ENCODE results near the gene CSMD2. TPM values are rescaled to one million over a fixed set of nuclear protein-coding genes. Genes with fewer than 3 reads are reported as not detected.

The CSMD2 gene
- total and polyA plus RNA-seq, 2 of the 8 experiments (the other 6 are each of a cell fraction or from before 2014, with no cell fraction given): 7.0 to 14.7 TPM

DNA sequence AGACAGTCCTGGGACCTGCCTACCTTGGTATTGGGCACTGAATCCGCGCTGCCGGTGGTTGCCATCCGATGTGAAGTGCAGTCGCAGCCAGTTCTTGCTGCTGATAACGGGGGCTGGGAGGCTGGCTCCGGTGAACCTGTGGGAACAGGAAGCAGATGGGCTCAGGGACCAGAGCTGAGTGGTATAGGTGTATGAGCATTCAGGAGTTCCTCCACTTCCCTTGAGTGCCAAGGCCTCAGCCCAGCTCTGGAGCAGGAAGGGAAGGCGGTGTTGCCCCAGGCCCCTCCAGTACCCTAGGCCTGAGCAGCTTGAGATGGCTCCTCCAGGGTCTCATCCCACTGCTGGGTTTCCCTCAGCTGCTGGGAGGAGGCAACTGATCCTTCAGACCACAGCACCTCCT lies 318.2 kb downstream of the CSMD2 start:
- H3K27ac ChIP-seq (ENCODE audit: low read depth, low read length): no peak overlapping the region
- no peaks in the 10 kb centered on the region for H3K27me3 ChIP-seq (replicated peaks in 1 of 4; ENCODE audit: control insufficient read depth in 3 of 4, extremely low read depth in 1 of 4, insufficient read depth in 3 of 4, low read length in 3 of 4)
- CTCF ChIA-PET (ENCODE audit: partially characterized antibody): interaction anchor here (0.7 to 1.3 kb wide), 2 partner anchors 34 to 260 kb away, joined by 3 read pairs; no protein-coding TSS in a partner anchor
- H2BK120ac ChIP-seq (replicated peaks; ENCODE audit: low read depth, low read length): no peak overlapping the region
- no peak overlapping the region for H4K5ac ChIP-seq (ENCODE audit: insufficient read length, low read depth, low read length)
- no peak overlapping the region for H2BK12ac ChIP-seq (ENCODE audit: low read depth, low read length)
- H2AFZ ChIP-seq (ENCODE audit: low read length): no peak overlapping the region
- WGBS, 2 experiments (ENCODE audit: extremely low coverage in 1 of 2, insufficient coverage in 1 of 2, insufficient read length in 1 of 2, insufficient replicate concordance in 2 of 2, low coverage in 1 of 2, low lambda C conversion rate in 2 of 2, missing lambda C conversion rate in 1 of 2): 92% methylated on average over 8 of the region's 8 CpGs; no CpG with 5 or more reads in 1 of the 2 experiments
- H3K79me2 ChIP-seq (ENCODE audit: control insufficient read depth in 1 of 2, insufficient read depth in 2 of 2, low read length in 2 of 2): no peaks in the 10 kb centered on the region
- no peak overlapping the region for H3K4me2 ChIP-seq (ENCODE audit: insufficient read depth in 1 of 2, low read depth in 2 of 2, low read length in 2 of 2)
- FAIRE-seq: no peak
- H3K23ac ChIP-seq (ENCODE audit: insufficient read length): no peak overlapping the region
- POLR2A ChIA-PET (ENCODE audit: partially characterized antibody): no interaction called here
- no peak overlapping the region for H3K18ac ChIP-seq (ENCODE audit: extremely low read depth, low read length)
- H3K56ac ChIP-seq (replicated peaks; ENCODE audit: insufficient read length, low read depth, low read length): no peak overlapping the region
- peaks cover 4 to 29% (median 10%) of the 10 kb centered on the region in 4 experiments; a peak in 6 of 7 replicates for H3K4me1 ChIP-seq (replicated peaks in 1 of 4; ENCODE audit: control insufficient read depth in 3 of 4, insufficient read depth in 4 of 4, low read length in 3 of 4)
- no peak overlapping the region for H2BK15ac ChIP-seq (ENCODE audit: low read length)
- H2BK5ac ChIP-seq (ENCODE audit: low read depth, low read length): no peak overlapping the region
- no peak overlapping the region for H3K14ac ChIP-seq (ENCODE audit: insufficient read length)
- H3K23me2 ChIP-seq (ENCODE audit: low read depth, low read length): 0 out of 2 replicates have a peak, but pooled peaks cover 1% of the 10 kb centered on the region
- H4K20me1 ChIP-seq (replicated peaks in 1 of 2; ENCODE audit: control insufficient read depth in 1 of 2, insufficient read depth in 2 of 2, low read length in 2 of 2): peaks cover 0 to 2% of the 10 kb centered on the region in 2 experiments
- no peak for DNase-seq (ENCODE audit: low read depth in 1 of 2, low spot score in 2 of 2)
- H3K4ac ChIP-seq (replicated peaks; ENCODE audit: insufficient read length, low read depth, low read length): no peak overlapping the region
- H2AK5ac ChIP-seq (ENCODE audit: low read depth, low read length): no peak overlapping the region
- peaks cover 0 to 2% (median 0%) of the 10 kb centered on the region in 4 experiments; a peak in 2 of 8 replicates for H3K36me3 ChIP-seq (ENCODE audit: control insufficient read depth in 2 of 4, insufficient read depth in 4 of 4, low read length in 3 of 4)
- no peaks in the 10 kb centered on the region for H3K79me1 ChIP-seq (ENCODE audit: low read depth, low read length)
- no peak overlapping the region for H2BK20ac ChIP-seq (ENCODE audit: low read length)
- no peak overlapping the region for H3K9ac ChIP-seq (replicated peaks in 1 of 4; ENCODE audit: extremely low read depth in 1 of 4, low read depth in 3 of 4, low read length in 3 of 4)
- no peaks in the 10 kb centered on the region for H3K9me3 ChIP-seq (ENCODE audit: insufficient read depth in 2 of 2, low read depth in 1 of 2, low read length in 1 of 2)
- H3K4me3 ChIP-seq (ENCODE audit: extremely low read depth in 1 of 4, insufficient read depth in 2 of 4, low read depth in 3 of 4, low read length in 4 of 4): no peak overlapping the region
- H4K8ac ChIP-seq (ENCODE audit: extremely low read depth, insufficient read depth, low read length): no peak overlapping the region
- H4K91ac ChIP-seq (replicated peaks; ENCODE audit: insufficient read length, low read length): no peak overlapping the region
- TF ChIP-seq TEAD4 (IDR thresholded peaks at IDR 0.05; ENCODE audit: low read depth, low read length): no peak
- TF ChIP-seq POLR2A (IDR thresholded peaks at IDR 0.05; ENCODE audit: control extremely low read depth in 1 of 2, low read depth in 2 of 2, low read length in 2 of 2): no peak
- TF ChIP-seq FOSL1 (IDR thresholded peaks at IDR 0.05; ENCODE audit: insufficient read depth, low read depth, low read length): no peak
- TF ChIP-seq RXRA (IDR thresholded peaks at IDR 0.05; ENCODE audit: insufficient read depth, low read depth, low read length): no peak
